WTC11 (cell line): ENCODE measurements around the gene ZNHIT2. TPM values are rescaled to one million over a fixed set of nuclear protein-coding genes. Genes with fewer than 3 reads are reported as not detected.
"Not testable (repeated sequence)": the region's sequence is repeated elsewhere in the genome, so short reads cannot be mapped to it uniquely, and the experiment has no call there.

Experiments used
- ATAC-seq: fragments of 200-7000 bp; cut with Tn5 transposase; 2 replicates; pipeline ENCODE4 v1.10.0; 2021; ENCODE audit warnings: mild to moderate bottlenecking, moderate library complexity
- CTCF ChIA-PET: fragments of 300-600 bp; sonication (Branson Sonifier 250); formaldehyde crosslinking; loops from one replicate; lab custom pipeline; 2021; ENCODE audit warnings: antibody characterized with exemption; lab: Charles Lee
- POLR2A ChIA-PET: fragments of 350-600 bp; sonication (Branson Sonifier 250); formaldehyde crosslinking; loops from one replicate; lab custom pipeline; 2021; ENCODE audit warnings: antibody characterized with exemption; lab: Charles Lee
- DNase-seq: peaks from one replicate; pipeline ENCODE4 v3.0.0; 2021; ENCODE audit warnings: low spot score
- H3K27ac Mint-ChIP-seq: 2 replicates; pipeline ENCODE4 v1.8.0; 2021; ENCODE audit warnings: mixed read lengths
- H3K27me3 Mint-ChIP-seq: 2 replicates; pipeline ENCODE4 v1.8.0; 2021; ENCODE audit warnings: low read depth, mild to moderate bottlenecking, moderate library complexity, mixed read lengths
- H3K36me3 Mint-ChIP-seq: 2 replicates; pipeline ENCODE4 v1.8.0; 2021; ENCODE audit warnings: mixed read lengths
- H3K4me1 Mint-ChIP-seq: 2 replicates; pipeline ENCODE4 v1.8.0; 2022; ENCODE audit warnings: mixed read lengths
- H3K4me3 Mint-ChIP-seq: 2 replicates; pipeline ENCODE4 v1.8.0; 2021; ENCODE audit warnings: mild to moderate bottlenecking, moderate library complexity, mixed read lengths
- H3K9me3 Mint-ChIP-seq: 2 replicates; pipeline ENCODE4 v1.8.0; 2021; ENCODE audit warnings: mixed read lengths
- CTCF ChIP-seq: fragments of 200-600 bp; IDR thresholded peaks from 2 replicates; pipeline ENCODE4 v1.8.0; 2022; ENCODE audit warnings: antibody characterized with exemption
- FOXP1 ChIP-seq: sonication (generic); formaldehyde crosslinking; IDR thresholded peaks from 2 replicates; pipeline ENCODE4 v1.8.0; 2022; ENCODE audit warnings: missing genetic modification reagents, mild to moderate bottlenecking, moderate library complexity, borderline replicate concordance
- KAT7 ChIP-seq: sonication (generic); formaldehyde crosslinking; IDR thresholded peaks from 2 replicates; pipeline ENCODE4 v1.8.1; 2023; ENCODE audit warnings: missing genetic modification reagents, mild to moderate bottlenecking, borderline replicate concordance
- RORB ChIP-seq: fragments of 250-450 bp; sonication (Bioruptor Pico); IDR thresholded peaks from 2 replicates; pipeline ENCODE4 v1.9.0; 2021; ENCODE audit warnings: mild to moderate bottlenecking
- SMAD3 ChIP-seq: sonication (generic); formaldehyde crosslinking; IDR thresholded peaks from 2 replicates; pipeline ENCODE4 v1.8.0; 2022; ENCODE audit warnings: missing genetic modification reagents, mild to moderate bottlenecking, borderline replicate concordance
- TP53 ChIP-seq: sonication (generic); formaldehyde crosslinking; IDR thresholded peaks from 2 replicates; pipeline ENCODE4 v1.8.1; 2023; ENCODE audit warnings: mild to moderate bottlenecking, missing genetic modification reagents
- ZNF317 ChIP-seq: sonication (generic); formaldehyde crosslinking; IDR thresholded peaks from 2 replicates; pipeline ENCODE4 v1.8.1; 2023; ENCODE audit warnings: low read depth, mild to moderate bottlenecking, moderate library complexity, missing genetic modification reagents, borderline replicate concordance
- ZNF532 ChIP-seq: fragments of 250-450 bp; sonication (Bioruptor Pico); IDR thresholded peaks from 2 replicates; pipeline ENCODE4 v1.9.0; 2021; ENCODE audit warnings: mild to moderate bottlenecking, borderline replicate concordance
- total RNA-seq: library from RNA; stranded (reverse); gene quantifications from 3 replicates; pipeline ENCODE4 v1.2.3, GENCODE V29; 2021

The ZNHIT2 gene
- total RNA-seq, 1 experiment from 2014 or later: 16.7 TPM

GRCh38 chr11:65119670-65119995, 2.1 kb upstream of the ZNHIT2 start:
- Mint-ChIP-seq H3K4me3 (no peak overlapping the region), H3K9me3 (no peaks in the 10 kb centered on the region), H3K4me1 (peaks cover 17% of the 10 kb centered on the region), H3K36me3 (peaks cover 37% of the 10 kb centered on the region), H3K27me3 (no peaks in the 10 kb centered on the region), H3K27ac (no peak overlapping the region)
- CTCF ChIA-PET: interaction anchor here (2.7 to 5.7 kb wide), 2 partner anchors 8 to 62 kb away, joined by 14 to 56 read pairs; partner anchors contain the start of genes CAPN1 and TM7SF2
- no peak for TF ChIP-seq FOXP1 (CRISPR knock-in tag)
- TF ChIP-seq RORB (CRISPR knock-in tag): no peak
- TF ChIP-seq SMAD3 (CRISPR knock-in tag): no peak
- no peak for TF ChIP-seq KAT7 (CRISPR knock-in tag)
- no peak for TF ChIP-seq ZNF317
- no peak for TF ChIP-seq ZNF532 (CRISPR knock-in tag)
- DNase-seq (no peak), ATAC-seq (no peak)
- POLR2A ChIA-PET: interaction anchor here (1.5 kb wide), 1 partner anchor 61 kb away, joined by 3 read pairs; no protein-coding TSS in a partner anchor

GRCh38 chr11:65118891-65119669, 1.6 kb upstream of the ZNHIT2 start:
- DNase-seq, H3K4me3 Mint-ChIP-seq, H3K9me3 Mint-ChIP-seq, ATAC-seq, H3K27me3 Mint-ChIP-seq: not testable (repeated sequence)
- peaks cover 17% of the 10 kb centered on the region for H3K4me1 Mint-ChIP-seq
- H3K36me3 Mint-ChIP-seq: peaks cover 37% of the 10 kb centered on the region
- peak overlapping the region; percentile 85 for H3K27ac Mint-ChIP-seq
- ChIA-PET CTCF (interaction anchor here (2.2 to 5.7 kb wide), 4 partner anchors 7 to 85 kb away, joined by 7 to 56 read pairs (median 16); partner anchors contain the start of genes CAPN1, SYVN1 and TM7SF2), POLR2A (interaction anchor here (1.5 kb wide), 1 partner anchor 62 kb away, joined by 3 read pairs; no protein-coding TSS in a partner anchor)

- TF ChIP-seq CTCF: peak; percentile 29
- no peak for TF ChIP-seq TP53 (CRISPR knock-in tag)
- peak overlapping the region; percentile 86 for H3K4me3 Mint-ChIP-seq
- no peaks in the 10 kb centered on the region for H3K27me3 Mint-ChIP-seq
- peaks cover 37% of the 10 kb centered on the region for H3K36me3 Mint-ChIP-seq
- ATAC-seq: no peak
- CTCF ChIA-PET: interaction anchor here (0.7 to 5.7 kb wide), 17 partner anchors 7 to 669 kb away, joined by 3 to 56 read pairs (median 5); partner anchors contain the start of genes ARL2, CAPN1, CDC42EP2 and RASGRP2
- H3K27ac Mint-ChIP-seq: peak overlapping the region; percentile 100
- POLR2A ChIA-PET: interaction anchor here (0.6 to 2.3 kb wide), 4 partner anchors 17 to 63 kb away, joined by 3 to 11 read pairs (median 6); partner anchors contain the start of gene CAPN1
- H3K9me3 Mint-ChIP-seq: no peaks in the 10 kb centered on the region
- DNase-seq: no peak
- peaks cover 24% of the 10 kb centered on the region for H3K4me1 Mint-ChIP-seq
These were observed 766 bp upstream of the ZNHIT2 start for GRCh38 chr11:65118097-65118837.
